Measurements from ENCODE around the gene FRMPD2.

- TF ChIP-seq CTCF (IDR thresholded peaks at IDR 0.05; ENCODE audit: low read length) (no peak), EZH2 (IDR thresholded peaks at IDR 0.05; ENCODE audit: borderline replicate concordance, low read length) (no peak)
Measured at GRCh38 chr10:48322017-48322416, 47.5 kb upstream of the FRMPD2 start.
